Activated CD8-positive, alpha-beta T cell treated with anti-CD3 and anti-CD28 coated beads, Interleukin-2, amount 10 ng/mL, durations not matched to agents 7 days and 5 days (primary cell): Measurements from ENCODE around the gene ALG10. TPM values are rescaled to one million over a fixed set of nuclear protein-coding genes. Genes with fewer than 3 reads are reported as not detected.
"Not testable (repeated sequence)": the region's sequence is repeated elsewhere in the genome, so short reads cannot be mapped to it uniquely, and the experiment has no call there.

Experiments
- ATAC-seq: fragments of 150-1000 bp; cut with Tn5 transposase; one replicate; pipeline ENCODE4 v1.10.0; 2021; ENCODE audit warnings: moderate library complexity
- CTCF ChIA-PET: fragments of 350-600 bp; sonication (Branson Sonifier 250); formaldehyde crosslinking; loops from one replicate; lab custom pipeline; 2021; ENCODE audit warnings: antibody characterized with exemption; lab: Charles Lee
- POLR2A ChIA-PET: fragments of 350-600 bp; sonication (Branson Sonifier 250); formaldehyde crosslinking; loops from one replicate; lab custom pipeline; 2021; ENCODE audit warnings: antibody characterized with exemption; lab: Charles Lee
- DNase-seq: peaks from one replicate; pipeline ENCODE4 v3.0.0-alpha.2; 2020
- H3K27ac Mint-ChIP-seq: one replicate; pipeline ENCODE4 v1.8.0; 2021; ENCODE audit warnings: mild to moderate bottlenecking, mixed read lengths
- H3K27me3 Mint-ChIP-seq: one replicate; pipeline ENCODE4 v1.8.0; 2021; ENCODE audit warnings: low read depth, mixed read lengths
- H3K36me3 Mint-ChIP-seq: one replicate; pipeline ENCODE4 v1.8.0; 2021; ENCODE audit warnings: low read depth, mixed read lengths
- H3K4me1 Mint-ChIP-seq: one replicate; pipeline ENCODE4 v1.8.0; 2021; ENCODE audit warnings: low read depth, mixed read lengths
- H3K4me3 Mint-ChIP-seq: one replicate; pipeline ENCODE4 v1.8.0; 2021; ENCODE audit warnings: mild to moderate bottlenecking, mixed read lengths
- H3K9me3 Mint-ChIP-seq: one replicate; pipeline ENCODE4 v1.8.0; 2022; ENCODE audit warnings: mixed read lengths; ENCODE audit not compliant: insufficient read depth
- total RNA-seq, 2 experiments: library from RNA; stranded (reverse); gene quantifications; one replicate each; pipeline ENCODE4 v1.2.3, GENCODE V29; 2021

Gene ALG10, protein sequence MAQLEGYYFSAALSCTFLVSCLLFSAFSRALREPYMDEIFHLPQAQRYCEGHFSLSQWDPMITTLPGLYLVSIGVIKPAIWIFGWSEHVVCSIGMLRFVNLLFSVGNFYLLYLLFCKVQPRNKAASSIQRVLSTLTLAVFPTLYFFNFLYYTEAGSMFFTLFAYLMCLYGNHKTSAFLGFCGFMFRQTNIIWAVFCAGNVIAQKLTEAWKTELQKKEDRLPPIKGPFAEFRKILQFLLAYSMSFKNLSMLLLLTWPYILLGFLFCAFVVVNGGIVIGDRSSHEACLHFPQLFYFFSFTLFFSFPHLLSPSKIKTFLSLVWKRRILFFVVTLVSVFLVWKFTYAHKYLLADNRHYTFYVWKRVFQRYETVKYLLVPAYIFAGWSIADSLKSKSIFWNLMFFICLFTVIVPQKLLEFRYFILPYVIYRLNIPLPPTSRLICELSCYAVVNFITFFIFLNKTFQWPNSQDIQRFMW
- total RNA-seq, result 10 to 100 TPM; 15.4 to 15.7 TPM

DNA sequence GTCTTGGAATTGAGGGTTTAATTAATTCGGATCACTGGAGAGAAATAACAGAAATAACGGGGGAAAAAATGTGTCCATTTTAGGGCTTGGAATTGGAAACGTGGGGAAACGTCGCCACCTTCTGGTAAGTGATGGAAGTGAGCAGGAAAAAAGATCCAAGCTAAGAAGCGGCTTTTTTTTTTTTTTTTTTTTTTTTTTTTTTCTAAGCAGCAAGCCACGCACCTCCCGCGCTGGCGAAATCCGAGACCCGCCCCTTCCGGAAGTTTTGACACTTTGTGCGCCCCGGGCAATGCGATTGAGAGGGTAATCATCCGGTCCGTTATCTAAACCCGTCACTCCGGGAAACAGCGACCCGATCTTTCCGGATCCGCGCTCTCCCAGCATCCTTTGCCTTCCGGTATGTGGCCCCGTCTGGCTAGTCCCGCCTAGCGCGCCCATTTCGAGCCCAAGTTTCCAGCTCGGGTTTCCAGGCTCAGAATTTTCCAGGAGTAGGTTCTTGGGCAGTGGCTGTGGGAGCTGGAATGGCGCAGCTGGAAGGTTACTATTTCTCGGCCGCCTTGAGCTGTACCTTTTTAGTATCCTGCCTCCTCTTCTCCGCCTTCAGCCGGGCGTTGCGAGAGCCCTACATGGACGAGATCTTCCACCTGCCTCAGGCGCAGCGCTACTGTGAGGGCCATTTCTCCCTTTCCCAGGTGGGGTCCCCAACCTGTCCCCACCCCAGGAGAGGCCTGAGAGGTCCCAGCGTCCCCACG, at the start of gene ALG10:
TSS of gene ALG10 (plus strand) at position 418 of the 752 bp plus-strand sequence. CDS start at position 522, 104 bp downstream.
- Mint-ChIP-seq H3K4me1 (peaks cover 24% of the 10 kb centered on the region), H3K9me3 (no peaks in the 10 kb centered on the region), H3K27me3 (no peaks in the 10 kb centered on the region), H3K4me3 (peak within 1 kb of the TSS; percentile 97), H3K36me3 (peaks cover 14% of the 10 kb centered on the region), H3K27ac (peak within 1 kb of the TSS; percentile 98)
- ChIA-PET CTCF (interaction anchor here (0.7 to 4.8 kb wide), 5 partner anchors 35 to 1343 kb away, joined by 3 to 103 read pairs (median 4); partner anchors contain the start of genes DNM1L and YARS2), POLR2A (interaction anchor here (0.6 to 1.6 kb wide), 3 partner anchors 1267 to 2000 kb away, joined by 3 to 6 read pairs (median 4); partner anchors contain the start of gene YARS2)
- peak; percentile 99 for ATAC-seq
- DNase-seq, result peak; percentile 97

DNA sequence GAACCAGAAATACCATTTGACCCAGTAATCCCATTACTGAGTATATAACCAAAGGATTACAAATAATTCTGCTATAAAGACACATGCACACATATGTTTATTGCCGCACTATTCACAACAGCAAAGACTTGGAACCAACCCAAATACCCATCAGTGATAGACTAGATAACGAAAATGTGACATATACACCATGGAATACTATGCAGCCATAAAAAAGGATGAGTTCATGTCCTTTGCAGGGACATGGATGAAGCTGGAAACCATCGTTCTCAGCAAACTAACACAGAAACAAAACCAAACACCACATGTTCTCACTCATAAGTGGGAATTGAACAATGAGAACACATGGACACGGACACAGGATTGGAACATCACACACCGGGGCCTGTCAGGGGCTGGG, 49.4 kb upstream of the ALG10 start:
- H3K4me3 Mint-ChIP-seq, ATAC-seq, H3K36me3 Mint-ChIP-seq, H3K9me3 Mint-ChIP-seq, H3K4me1 Mint-ChIP-seq, H3K27ac Mint-ChIP-seq, DNase-seq, H3K27me3 Mint-ChIP-seq, POLR2A ChIA-PET, CTCF ChIA-PET: not testable (repeated sequence)

DNA sequence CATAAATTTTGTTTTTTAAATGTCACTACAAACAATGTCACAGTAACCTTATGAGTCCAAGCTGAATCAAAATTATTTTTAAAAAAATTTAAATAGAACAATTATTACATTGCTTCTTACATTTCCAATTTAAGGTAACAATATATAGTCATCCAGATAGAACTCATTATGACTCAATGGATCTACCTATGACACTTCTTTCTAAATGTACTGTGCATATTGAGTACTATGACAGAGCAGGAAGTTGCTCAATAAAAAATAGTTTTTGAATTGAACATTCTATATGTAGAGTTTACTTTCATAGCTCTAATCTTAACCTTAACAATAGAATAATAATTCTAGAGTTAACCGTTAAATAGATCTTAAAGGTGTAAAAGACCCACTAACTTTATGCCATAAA, 44.4 kb upstream of the ALG10 start:
- H3K4me1 Mint-ChIP-seq, result no peaks in the 10 kb centered on the region
- H3K9me3 Mint-ChIP-seq, result peaks cover 4% of the 10 kb centered on the region
- ATAC-seq (no peak), DNase-seq (no peak)
- ChIA-PET POLR2A (no interaction called here), CTCF (no interaction called here)
- H3K27me3 Mint-ChIP-seq, result no peaks in the 10 kb centered on the region
- H3K4me3 Mint-ChIP-seq, result no peak overlapping the region
- no peaks in the 10 kb centered on the region for H3K36me3 Mint-ChIP-seq
- no peak overlapping the region for H3K27ac Mint-ChIP-seq

DNA sequence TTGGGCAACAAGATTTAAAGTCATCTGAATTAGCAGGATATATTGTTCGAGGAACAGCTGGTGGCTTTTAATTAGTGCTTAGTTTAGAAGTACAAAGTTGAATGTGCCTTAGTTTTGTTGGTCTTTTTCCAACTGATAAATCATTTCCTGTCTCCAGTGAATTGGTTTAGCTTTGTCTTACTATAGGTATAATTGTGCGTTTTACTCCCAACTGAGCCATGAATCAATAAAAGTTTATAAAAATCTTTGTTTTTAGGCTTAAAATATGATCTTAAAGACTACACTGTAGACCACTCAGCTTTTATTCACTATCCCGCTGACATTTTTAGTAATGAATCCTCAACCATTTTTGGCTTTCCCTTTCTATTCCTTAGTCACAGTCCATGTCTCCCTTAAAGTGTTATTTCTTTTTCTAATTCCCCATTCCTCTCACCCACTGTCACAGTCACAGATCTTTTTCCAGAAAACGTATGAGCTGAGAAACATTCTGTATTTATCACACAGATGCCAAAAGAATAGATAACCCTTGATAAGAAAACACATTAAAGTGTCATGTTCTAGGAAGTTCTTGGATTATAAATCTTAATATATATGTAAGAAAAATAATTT, 34.0 kb upstream of the ALG10 start:
- Mint-ChIP-seq H3K4me1 (no peaks in the 10 kb centered on the region), H3K27me3 (no peaks in the 10 kb centered on the region), H3K9me3 (no peaks in the 10 kb centered on the region), H3K27ac (no peak overlapping the region), H3K36me3 (no peaks in the 10 kb centered on the region), H3K4me3 (no peak overlapping the region)
- ATAC-seq (no peak), DNase-seq (no peak)
- ChIA-PET POLR2A (no interaction called here), CTCF (no interaction called here)

DNA sequence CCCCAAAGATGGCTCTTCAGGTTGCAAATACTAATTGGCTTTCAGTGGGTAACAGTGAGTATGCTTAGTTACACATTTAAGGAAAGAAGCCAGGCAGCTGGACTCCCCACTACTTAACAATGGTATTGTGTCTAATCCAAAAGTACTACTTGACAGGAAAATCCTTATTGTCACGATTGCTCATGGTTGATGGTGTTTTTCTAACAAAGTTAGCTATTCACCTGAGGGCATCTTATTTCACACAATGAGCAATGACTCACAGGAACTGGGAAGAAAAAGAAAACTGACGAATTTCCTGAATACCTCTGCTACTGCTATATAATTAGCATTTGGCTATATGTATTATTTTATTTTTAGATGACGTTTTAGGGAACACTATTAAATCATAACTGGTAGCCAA, 33.4 kb upstream of the ALG10 start:
- no peaks in the 10 kb centered on the region for H3K9me3 Mint-ChIP-seq
- no peak for ATAC-seq
- H3K36me3 Mint-ChIP-seq, result no peaks in the 10 kb centered on the region
- DNase-seq, result no peak
- no peaks in the 10 kb centered on the region for H3K27me3 Mint-ChIP-seq
- no peak overlapping the region for H3K4me3 Mint-ChIP-seq
- ChIA-PET CTCF (no interaction called here), POLR2A (no interaction called here)
- no peak overlapping the region for H3K27ac Mint-ChIP-seq
- H3K4me1 Mint-ChIP-seq, result no peaks in the 10 kb centered on the region

DNA sequence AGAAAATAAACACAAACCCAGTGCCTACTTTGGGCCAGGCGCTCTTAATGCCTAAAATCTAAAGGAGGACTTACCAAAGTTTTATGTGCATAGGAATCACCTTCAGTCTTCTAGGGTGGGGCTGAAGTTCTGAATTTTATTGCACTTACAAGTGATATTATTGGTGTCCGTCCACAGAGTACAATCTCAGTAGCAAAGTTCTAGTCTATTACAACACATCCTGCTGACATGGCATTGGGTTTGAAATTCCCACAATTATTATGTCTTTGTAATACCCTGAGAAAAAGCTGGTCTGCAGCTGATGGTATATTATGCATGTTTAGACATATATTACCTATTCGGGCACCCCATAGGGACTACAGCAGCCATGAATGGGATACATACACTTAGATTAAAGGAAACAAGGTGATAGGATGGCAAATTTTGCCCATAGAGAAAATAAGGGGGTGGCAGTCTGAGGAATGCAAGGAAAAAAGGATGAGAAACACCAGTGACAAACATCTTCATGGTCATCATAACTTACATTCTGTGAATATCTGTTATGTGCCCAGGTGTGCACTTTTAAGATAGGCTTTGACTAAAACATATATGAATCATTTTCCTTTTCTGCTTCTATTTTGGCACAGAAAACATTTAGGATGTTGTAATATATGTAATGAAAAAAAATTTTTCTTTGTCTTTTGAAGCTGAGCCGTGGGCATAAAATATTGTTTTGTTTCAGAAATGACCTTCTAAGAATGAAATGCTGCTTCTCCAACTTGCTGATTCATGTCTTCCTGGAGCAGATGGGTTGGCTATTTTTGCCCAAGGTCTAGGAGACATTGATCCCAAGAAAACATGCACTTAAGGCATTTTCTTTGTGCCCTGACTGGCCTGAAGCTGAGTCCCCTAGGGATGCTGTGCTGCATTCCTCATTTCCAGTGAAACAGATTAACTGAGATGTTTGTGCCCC, 27.2 kb upstream of the ALG10 start:
- ChIA-PET CTCF (no interaction called here), POLR2A (no interaction called here)
- H3K4me1 Mint-ChIP-seq, result no peaks in the 10 kb centered on the region

DNA sequence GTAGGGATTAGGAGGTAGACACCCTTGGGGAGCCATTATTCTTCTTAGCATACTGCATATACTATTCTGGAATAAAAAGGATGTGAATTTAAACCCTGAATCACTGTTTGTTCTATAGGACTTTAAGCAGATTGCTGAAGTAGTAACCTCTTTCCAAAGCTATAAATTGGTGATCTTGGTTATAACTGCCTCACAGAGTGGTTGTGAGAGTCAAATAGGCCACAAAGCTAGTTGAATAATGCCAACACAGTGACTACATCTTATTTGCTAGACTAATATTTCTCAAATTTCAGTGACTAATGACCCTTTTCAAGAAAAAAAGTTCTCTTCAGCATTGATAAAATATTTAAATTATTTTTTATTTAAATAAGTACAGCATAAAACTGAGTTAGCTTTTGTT, 13.5 kb upstream of the ALG10 start:
- H3K27ac Mint-ChIP-seq, H3K9me3 Mint-ChIP-seq, CTCF ChIA-PET, H3K27me3 Mint-ChIP-seq, ATAC-seq, DNase-seq, H3K36me3 Mint-ChIP-seq, H3K4me1 Mint-ChIP-seq, POLR2A ChIA-PET, H3K4me3 Mint-ChIP-seq: not testable (repeated sequence)

More for the DNA sequence above, 27.2 kb upstream of the ALG10 start:
- H3K36me3 Mint-ChIP-seq, result no peaks in the 10 kb centered on the region
- H3K4me3 Mint-ChIP-seq, result no peak overlapping the region
- H3K9me3 Mint-ChIP-seq, result no peaks in the 10 kb centered on the region
- H3K27me3 Mint-ChIP-seq, result no peaks in the 10 kb centered on the region
- no peak overlapping the region for H3K27ac Mint-ChIP-seq
- ATAC-seq (no peak), DNase-seq (no peak)

DNA sequence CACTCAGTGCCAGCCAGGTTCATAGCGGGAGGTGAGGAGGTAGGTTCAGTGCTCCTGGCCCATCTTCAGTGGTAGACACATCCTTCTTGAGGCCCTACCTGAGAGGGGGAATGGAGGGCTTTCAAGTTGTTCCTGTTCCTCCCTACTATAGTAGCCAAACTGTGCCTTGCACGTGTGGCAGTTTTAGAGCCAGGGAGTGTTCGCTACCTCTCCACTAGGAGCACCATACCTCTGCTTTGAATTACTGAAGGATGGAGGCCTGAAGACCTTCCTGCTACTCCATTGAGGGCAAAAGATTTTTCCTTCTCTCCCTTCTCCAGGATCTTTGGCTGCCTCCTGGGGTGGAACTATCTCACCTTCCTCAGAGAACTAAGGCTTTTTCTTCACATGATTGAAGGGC, 5.9 kb upstream of the ALG10 start:
- ATAC-seq (no peak), DNase-seq (no peak)
- ChIA-PET POLR2A (no interaction called here), CTCF (no interaction called here)
- Mint-ChIP-seq H3K9me3 (no peaks in the 10 kb centered on the region), H3K27ac (no peak overlapping the region), H3K4me1 (peaks cover 5% of the 10 kb centered on the region), H3K27me3 (peaks cover 5% of the 10 kb centered on the region), H3K36me3 (no peaks in the 10 kb centered on the region), H3K4me3 (no peak overlapping the region)

DNA sequence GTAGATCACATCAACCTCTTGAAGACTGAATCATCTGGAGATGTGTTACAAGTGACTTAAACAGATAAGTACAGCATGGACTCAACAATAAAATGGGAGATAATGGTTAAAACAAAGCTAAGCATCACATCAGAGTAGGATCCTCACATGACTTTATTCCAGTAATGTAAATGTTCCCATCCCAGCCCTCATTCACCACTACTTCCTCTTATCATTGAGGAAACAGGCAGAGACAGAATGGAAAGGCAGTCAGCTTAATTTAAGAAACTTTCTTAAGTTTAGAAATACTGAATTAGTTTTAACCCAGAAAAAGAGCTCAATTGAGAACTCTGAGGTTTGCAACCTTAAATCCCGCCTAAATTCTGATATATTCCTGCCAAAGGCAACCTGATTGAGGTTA, 1.2 kb upstream of the ALG10 start:
- Mint-ChIP-seq H3K4me3 (no peak overlapping the region), H3K9me3 (no peaks in the 10 kb centered on the region), H3K27ac (no peak overlapping the region), H3K4me1 (peaks cover 24% of the 10 kb centered on the region), H3K27me3 (no peaks in the 10 kb centered on the region), H3K36me3 (peaks cover 9% of the 10 kb centered on the region)
- no peak for ATAC-seq
- ChIA-PET CTCF (interaction anchor here (4.8 kb wide), 1 partner anchor 1265 kb away, joined by 103 read pairs; the partner anchor contains the start of gene YARS2), POLR2A (no interaction called here)
- no peak for DNase-seq

DNA sequence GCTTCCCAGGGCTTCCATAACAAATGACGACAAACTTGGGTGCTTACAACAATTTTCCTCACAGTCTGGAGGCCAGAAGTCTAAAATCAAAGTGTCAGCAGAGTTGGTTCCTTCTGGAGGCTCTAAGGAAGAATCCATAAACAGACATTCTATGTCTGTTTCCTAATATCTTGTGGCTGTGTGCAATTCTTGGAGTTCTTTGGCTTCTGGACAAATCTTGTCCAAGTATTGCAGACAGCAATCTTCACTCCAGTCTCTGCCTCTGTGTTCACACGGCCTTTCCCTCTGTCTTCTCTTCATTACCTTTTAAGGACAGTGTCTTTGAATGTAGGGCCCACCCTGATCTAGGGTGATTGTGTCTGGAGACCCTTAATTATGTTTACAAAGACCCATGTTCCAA, 5.4 kb downstream of the ALG10 start:
- H3K27ac Mint-ChIP-seq, ATAC-seq, H3K27me3 Mint-ChIP-seq, H3K4me3 Mint-ChIP-seq, DNase-seq, H3K9me3 Mint-ChIP-seq, POLR2A ChIA-PET: not testable (repeated sequence)
- Mint-ChIP-seq H3K36me3 (peaks cover 18% of the 10 kb centered on the region), H3K4me1 (peaks cover 14% of the 10 kb centered on the region)
- CTCF ChIA-PET, result interaction anchor here (3.0 kb wide), 1 partner anchor 1272 kb away, joined by 7 read pairs; the partner anchor contains the start of gene YARS2

DNA sequence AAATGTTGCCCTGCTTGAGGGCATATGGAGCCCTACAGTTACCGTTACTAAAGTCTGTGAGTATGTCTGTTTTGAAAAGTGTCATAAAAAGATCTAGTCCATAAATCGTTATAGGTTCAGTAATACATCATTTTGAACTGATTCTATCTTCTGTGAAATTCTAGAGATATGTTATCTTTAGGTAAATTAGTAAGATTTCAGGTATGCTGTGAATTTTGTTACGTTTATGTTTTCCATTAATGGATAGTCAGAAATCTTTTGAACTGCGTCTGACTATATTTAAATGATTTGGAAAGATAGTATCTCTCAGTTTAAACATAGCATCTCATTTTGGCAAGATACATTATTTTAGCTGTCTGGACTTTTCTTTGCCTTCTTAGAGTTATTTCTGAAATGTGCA, 8.3 kb downstream of the ALG10 start:
- ChIA-PET CTCF (interaction anchor here (1.1 kb wide), 1 partner anchor 19 kb away, joined by 3 read pairs; no protein-coding TSS in a partner anchor), POLR2A (no interaction called here)
- H3K4me1 Mint-ChIP-seq, result no peaks in the 10 kb centered on the region
- H3K9me3 Mint-ChIP-seq, result no peaks in the 10 kb centered on the region
- H3K27me3 Mint-ChIP-seq, result no peaks in the 10 kb centered on the region
- no peak overlapping the region for H3K27ac Mint-ChIP-seq
- no peak overlapping the region for H3K4me3 Mint-ChIP-seq
- no peak for ATAC-seq
- peaks cover 11% of the 10 kb centered on the region for H3K36me3 Mint-ChIP-seq
- DNase-seq, result no peak
